Immature natural killer cell (primary cell): Measurements from ENCODE around the gene NDUFB10. TPM values are rescaled to one million over a fixed set of nuclear protein-coding genes. Genes with fewer than 3 reads are reported as not detected.

Experiments used
- DNase-seq, 3 donors: peaks; one replicate each; pipeline ENCODE4 v3.0.0; 2022; ENCODE audit warnings: mixed read lengths in 1 of 3
- H3K27ac Mint-ChIP-seq, 6 donors: one replicate each; pipeline ENCODE4 v1.8.0; 2020; ENCODE audit warnings: mixed read lengths in 6 of 6, mild to moderate bottlenecking in 5 of 6, inconsistent platforms in 4 of 6, moderate library complexity in 3 of 6
- H3K27me3 Mint-ChIP-seq, 3 donors: one replicate each; pipeline ENCODE4 v1.8.0; 2020 to 2021; ENCODE audit warnings: low read depth in 3 of 3, mild to moderate bottlenecking in 3 of 3, mixed read lengths in 3 of 3, moderate library complexity in 3 of 3, inconsistent platforms in 1 of 3
- H3K36me3 Mint-ChIP-seq, 3 donors: one replicate each; pipeline ENCODE4 v1.8.0; 2020; ENCODE audit warnings: mixed read lengths in 3 of 3, inconsistent platforms in 2 of 3, mild to moderate bottlenecking in 2 of 3
- H3K4me1 Mint-ChIP-seq, 2 donors: one replicate each; pipeline ENCODE4 v1.8.0; 2020; ENCODE audit warnings: inconsistent platforms in 2 of 2, mild to moderate bottlenecking in 2 of 2, mixed read lengths in 2 of 2, moderate library complexity in 1 of 2
- H3K4me3 Mint-ChIP-seq, 5 donors: one replicate each; pipeline ENCODE4 v1.8.0; 2020; ENCODE audit warnings: mild to moderate bottlenecking in 5 of 5, mixed read lengths in 5 of 5, inconsistent platforms in 3 of 5, moderate library complexity in 3 of 5
- H3K9me3 Mint-ChIP-seq, 6 donors: one replicate each; pipeline ENCODE4 v1.8.0; 2020; ENCODE audit warnings: mild to moderate bottlenecking in 6 of 6, mixed read lengths in 6 of 6, inconsistent platforms in 4 of 6, moderate library complexity in 3 of 6
- polyA plus RNA-seq, 3 donors: library from polyadenylated mRNA; unstranded; fragments of 300-500 nt; fragmentation: Illumina TruSeq; gene quantifications; one replicate each; pipeline ENCODE4 v1.2.3, GENCODE V29; 2021

Gene NDUFB10
- polyA plus RNA-seq = 100 to 1,000 TPM; 201 to 232 (median 203) TPM

DNA sequence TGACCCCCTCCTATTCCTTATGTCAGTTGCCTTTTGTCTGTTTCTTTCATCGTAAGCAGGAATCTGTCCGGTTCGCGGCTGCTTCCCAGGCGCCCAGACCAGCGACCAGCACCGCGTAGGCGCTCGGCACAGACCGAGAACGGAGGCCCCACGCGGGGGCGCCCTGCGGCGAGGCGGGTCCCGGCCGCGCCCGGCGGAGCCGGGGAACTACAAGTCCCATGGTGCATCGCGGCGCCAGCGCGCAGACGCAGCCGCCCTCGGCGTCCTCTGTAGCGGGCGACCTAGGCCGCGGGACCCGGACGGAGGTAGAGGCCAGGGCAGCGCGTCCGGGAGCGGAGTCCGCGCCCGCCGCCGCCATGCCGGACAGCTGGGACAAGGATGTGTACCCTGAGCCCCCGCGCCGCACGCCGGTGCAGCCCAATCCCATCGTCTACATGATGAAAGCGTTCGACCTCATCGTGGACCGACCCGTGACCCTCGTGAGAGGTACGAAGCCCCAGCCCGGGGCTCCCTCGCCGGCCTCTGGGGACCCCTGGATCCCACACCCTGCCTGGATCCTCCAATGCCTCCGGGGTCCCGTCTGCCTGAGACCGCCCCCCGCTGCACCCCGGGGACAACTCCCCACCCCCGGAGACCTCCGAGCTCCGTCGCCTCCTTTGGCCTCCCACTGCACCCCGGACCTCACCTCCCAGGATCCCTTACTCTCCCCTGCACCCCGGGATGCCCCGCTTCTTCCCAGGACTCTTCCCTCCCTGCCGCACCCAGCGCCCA, at the start of gene NDUFB10:
NDUFB10 (plus strand) TSS at position 270 of the 771 bp plus-strand sequence; CDS start at position 357, 87 bp downstream.
- Mint-ChIP-seq H3K9me3 (no peaks in the 10 kb centered on the region), H3K36me3 (peaks cover 8 to 13% (median 11%) of the 10 kb centered on the region in 3 donors), H3K27me3 (peaks cover 8 to 30% (median 11%) of the 10 kb centered on the region in 3 donors), H3K27ac (peak within 1 kb of the TSS; percentile 43 to 82 (median 79)), H3K4me3 (peak within 1 kb of the TSS; percentile 79 to 87 (median 85)), H3K4me1 (peaks cover 25 to 37% of the 10 kb centered on the region in 2 donors)
- peak; percentile 86 to 87 (median 87) for DNase-seq

- Mint-ChIP-seq H3K27me3 (peaks cover 3 to 4% (median 3%) of the 10 kb centered on the region in 3 donors), H3K36me3 (no peaks in the 10 kb centered on the region), H3K9me3 (no peaks in the 10 kb centered on the region), H3K4me1 (no peaks in the 10 kb centered on the region), H3K4me3 (no peak overlapping the region), H3K27ac (no peak overlapping the region)
- no peak for DNase-seq
Measured at GRCh38 chr16:1909561-1910231, 49.6 kb upstream of the NDUFB10 start.

GRCh38 chr16:1911467-1912214, 47.7 kb upstream of the NDUFB10 start:
- Mint-ChIP-seq H3K4me1 (no peaks in the 10 kb centered on the region), H3K4me3 (no peak overlapping the region), H3K27ac (no peak overlapping the region), H3K9me3 (no peaks in the 10 kb centered on the region), H3K36me3 (no peaks in the 10 kb centered on the region), H3K27me3 (peaks cover 5 to 9% (median 8%) of the 10 kb centered on the region in 3 donors)
- no peak for DNase-seq

- no peak overlapping the region for H3K27ac Mint-ChIP-seq
- H3K9me3 Mint-ChIP-seq = no peaks in the 10 kb centered on the region
- H3K36me3 Mint-ChIP-seq = no peaks in the 10 kb centered on the region
- no peaks in the 10 kb centered on the region for H3K4me1 Mint-ChIP-seq
- DNase-seq = no peak
- H3K4me3 Mint-ChIP-seq = no peak overlapping the region
- H3K27me3 Mint-ChIP-seq = peaks cover 5 to 12% (median 11%) of the 10 kb centered on the region in 3 donors
Measured at GRCh38 chr16:1912215-1912543, 47.2 kb upstream of the NDUFB10 start.

- no peaks in the 10 kb centered on the region for H3K4me1 Mint-ChIP-seq
- peaks cover 5 to 12% (median 11%) of the 10 kb centered on the region in 3 donors for H3K27me3 Mint-ChIP-seq
- no peak overlapping the region for H3K4me3 Mint-ChIP-seq
- H3K9me3 Mint-ChIP-seq = no peaks in the 10 kb centered on the region
- no peak overlapping the region for H3K27ac Mint-ChIP-seq
- no peaks in the 10 kb centered on the region for H3K36me3 Mint-ChIP-seq
- DNase-seq = no peak
Measured at GRCh38 chr16:1913327-1914083, 45.8 kb upstream of the NDUFB10 start.

- Mint-ChIP-seq H3K4me1 (no peaks in the 10 kb centered on the region), H3K4me3 (no peak overlapping the region), H3K36me3 (no peaks in the 10 kb centered on the region), H3K27ac (no peak overlapping the region), H3K27me3 (peaks cover 6 to 13% (median 8%) of the 10 kb centered on the region in 3 donors), H3K9me3 (no peaks in the 10 kb centered on the region)
- no peak for DNase-seq
Measured at GRCh38 chr16:1914084-1914608, 45.2 kb upstream of the NDUFB10 start.

- Mint-ChIP-seq H3K27ac (no peak overlapping the region), H3K4me1 (no peaks in the 10 kb centered on the region), H3K4me3 (no peak overlapping the region), H3K27me3 (peaks cover 8 to 13% (median 8%) of the 10 kb centered on the region in 3 donors), H3K36me3 (no peaks in the 10 kb centered on the region), H3K9me3 (no peaks in the 10 kb centered on the region)
- DNase-seq = no peak
Measured at GRCh38 chr16:1914988-1915387, 44.4 kb upstream of the NDUFB10 start.

DNA sequence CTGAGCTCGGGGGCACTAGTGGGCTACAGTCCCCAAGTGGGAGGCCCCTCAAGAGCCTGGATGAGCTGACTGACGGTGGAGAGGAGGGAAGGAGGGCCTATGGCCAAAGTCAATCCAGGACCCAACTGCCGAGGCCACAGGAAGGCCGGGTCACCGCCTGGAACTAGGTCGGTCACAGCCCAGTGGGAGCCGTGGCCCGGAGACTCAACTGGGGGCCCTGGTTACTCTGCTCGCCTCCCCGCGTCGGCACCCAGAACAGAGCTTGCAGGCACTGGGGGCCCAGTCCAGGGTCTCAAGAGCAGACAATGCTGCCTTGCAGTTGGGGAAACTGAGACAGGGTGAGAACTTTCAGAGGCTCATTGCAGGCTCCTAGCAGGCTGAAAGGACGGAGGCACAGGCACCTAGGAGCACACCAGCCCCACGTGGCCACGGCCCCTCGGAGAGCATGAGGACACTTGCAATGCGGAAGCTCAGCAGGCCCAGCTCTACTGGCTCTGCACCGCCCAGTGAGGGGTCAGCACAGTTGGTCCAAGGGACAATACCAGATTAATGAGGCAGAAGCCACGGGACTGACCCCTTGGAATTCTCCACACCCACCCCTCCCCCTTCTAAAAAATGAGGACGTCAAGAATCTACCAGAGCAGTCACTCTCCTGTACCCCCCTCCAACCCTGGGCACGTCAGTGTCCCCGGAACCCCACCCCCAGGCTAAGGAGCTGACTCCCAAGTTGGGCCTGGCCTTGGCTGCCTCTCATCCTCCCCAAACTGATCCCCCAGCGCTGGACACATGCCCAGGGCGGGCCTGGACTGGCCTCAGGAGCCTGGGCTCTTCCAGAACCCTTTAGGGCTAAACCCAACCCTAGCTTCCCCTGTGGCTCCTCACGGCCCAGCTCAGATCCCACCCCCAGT, 43.4 kb upstream of the NDUFB10 start:
- no peaks in the 10 kb centered on the region for H3K9me3 Mint-ChIP-seq

GRCh38 chr16:1916640-1916990, 42.7 kb upstream of the NDUFB10 start:
- H3K9me3 Mint-ChIP-seq = peaks cover 0 to 4% (median 0%) of the 10 kb centered on the region in 6 donors
- H3K4me3 Mint-ChIP-seq = no peak overlapping the region
- no peaks in the 10 kb centered on the region for H3K4me1 Mint-ChIP-seq
- DNase-seq = no peak
- H3K27me3 Mint-ChIP-seq = peaks cover 13 to 15% (median 13%) of the 10 kb centered on the region in 3 donors
- no peaks in the 10 kb centered on the region for H3K36me3 Mint-ChIP-seq
- H3K27ac Mint-ChIP-seq = no peak overlapping the region

More for the DNA sequence above, 43.4 kb upstream of the NDUFB10 start:
- H3K27ac Mint-ChIP-seq = no peak overlapping the region
- DNase-seq = no peak
- H3K36me3 Mint-ChIP-seq = no peaks in the 10 kb centered on the region
- no peaks in the 10 kb centered on the region for H3K4me1 Mint-ChIP-seq
- no peak overlapping the region for H3K4me3 Mint-ChIP-seq
- H3K27me3 Mint-ChIP-seq = peaks cover 10 to 13% (median 11%) of the 10 kb centered on the region in 3 donors

GRCh38 chr16:1917056-1917664, 42.2 kb upstream of the NDUFB10 start:
- DNase-seq = no peak
- no peaks in the 10 kb centered on the region for H3K36me3 Mint-ChIP-seq
- no peaks in the 10 kb centered on the region for H3K4me1 Mint-ChIP-seq
- H3K9me3 Mint-ChIP-seq = peaks cover 0 to 4% (median 0%) of the 10 kb centered on the region in 6 donors
- no peak overlapping the region for H3K4me3 Mint-ChIP-seq
- no peak overlapping the region for H3K27ac Mint-ChIP-seq
- peaks cover 13 to 15% (median 14%) of the 10 kb centered on the region in 3 donors for H3K27me3 Mint-ChIP-seq

DNA sequence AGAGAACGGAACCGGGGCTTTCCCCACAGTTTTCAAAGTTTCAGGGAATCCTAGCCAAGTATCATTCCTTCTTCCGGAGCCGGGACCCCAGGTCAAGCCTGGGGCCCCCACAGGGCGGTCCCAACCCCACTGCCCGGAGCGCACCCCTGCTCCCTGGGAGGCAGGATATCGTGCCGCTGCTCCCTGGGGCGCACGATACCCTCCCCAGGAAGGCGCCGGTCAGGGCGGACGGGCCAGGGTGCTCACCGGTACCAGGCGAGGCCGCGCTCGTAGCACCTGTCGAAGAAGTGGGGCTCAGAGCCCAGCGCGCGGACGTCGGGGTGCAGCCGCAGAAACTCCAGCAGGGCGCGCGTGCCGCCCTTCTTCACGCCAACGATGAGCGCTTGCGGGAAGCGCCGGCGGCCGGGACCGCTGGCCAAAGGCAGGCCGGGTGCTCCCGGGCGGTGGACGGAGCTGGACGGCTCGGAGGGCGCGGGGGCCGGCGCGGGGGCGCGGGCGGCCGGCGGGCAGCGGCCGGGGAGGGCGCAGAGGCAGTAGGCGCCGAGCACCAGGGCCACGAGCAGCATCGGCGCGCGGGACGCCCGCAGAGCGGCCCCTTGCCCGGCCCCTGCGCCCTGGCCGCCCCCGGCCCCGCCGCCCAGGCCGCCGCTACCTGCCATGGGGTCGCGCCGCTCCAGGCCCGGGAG, 41.5 kb upstream of the NDUFB10 start:
- H3K27me3 Mint-ChIP-seq = peaks cover 14 to 20% (median 15%) of the 10 kb centered on the region in 3 donors
- no peaks in the 10 kb centered on the region for H3K36me3 Mint-ChIP-seq
- no peak for DNase-seq
- no peaks in the 10 kb centered on the region for H3K4me1 Mint-ChIP-seq
- no peak overlapping the region for H3K4me3 Mint-ChIP-seq
- H3K27ac Mint-ChIP-seq = no peak overlapping the region
- H3K9me3 Mint-ChIP-seq = peaks cover 0 to 4% (median 0%) of the 10 kb centered on the region in 6 donors
